HL-60 (cell line): ENCODE results near the gene TPM1.
A peak's percentile ranks its signal among the peaks of the same experiment; 100 is the strongest.

ENCODE experiments used
- DNase-seq, 2 experiments: peaks; one replicate each; pipeline ENCODE4 v3.0.0-alpha.2; 2010 to 2020; ENCODE audit warnings: low read depth in 1 of 2, low spot score in 1 of 2
- H3K27ac ChIP-seq: fragments of 250-450 bp; sonication (Bioruptor Pico); replicated peaks from 2 replicates; pipeline ENCODE4 v1.5.1; 2020; ENCODE audit warnings: mild to moderate bottlenecking, moderate library complexity
- H3K27me3 ChIP-seq: fragments of 250-450 bp; sonication (Bioruptor Pico); 2 replicates; pipeline ENCODE4 v1.5.1; 2021; ENCODE audit warnings: mild to moderate bottlenecking, moderate library complexity; ENCODE audit not compliant: insufficient read depth, poor library complexity, severe bottlenecking
- H3K4me3 ChIP-seq: replicated peaks from 2 replicates; pipeline ENCODE4 v1.5.1; 2011; ENCODE audit warnings: mild to moderate bottlenecking, control low read depth, low read length; ENCODE audit not compliant: insufficient read depth
- CTCF ChIP-seq: IDR thresholded peaks from one replicate; pipeline ENCODE4 v1.5.1; 2011; ENCODE audit warnings: low read length, control low read depth, inconsistent platforms; ENCODE audit not compliant: insufficient read depth
- GABPA ChIP-seq: IDR thresholded peaks from 2 replicates; pipeline ENCODE4 v1.6.1; 2012; ENCODE audit warnings: low read depth
- POLR2AphosphoS5 ChIP-seq: IDR thresholded peaks from 2 replicates; pipeline ENCODE4 v1.6.1; 2012; ENCODE audit warnings: low read depth
- SPI1 ChIP-seq: IDR thresholded peaks from 2 replicates; pipeline ENCODE4 v1.6.1; 2012; ENCODE audit warnings: low read depth, mild to moderate bottlenecking, borderline replicate concordance
- TF ChIP-seq, protein P1 (sequence below): IDR thresholded peaks from 2 replicates; pipeline ENCODE4 v1.6.1; 2012; ENCODE audit warnings: low read depth; ENCODE audit not compliant: insufficient replicate concordance

The TPM1 gene

DNA sequence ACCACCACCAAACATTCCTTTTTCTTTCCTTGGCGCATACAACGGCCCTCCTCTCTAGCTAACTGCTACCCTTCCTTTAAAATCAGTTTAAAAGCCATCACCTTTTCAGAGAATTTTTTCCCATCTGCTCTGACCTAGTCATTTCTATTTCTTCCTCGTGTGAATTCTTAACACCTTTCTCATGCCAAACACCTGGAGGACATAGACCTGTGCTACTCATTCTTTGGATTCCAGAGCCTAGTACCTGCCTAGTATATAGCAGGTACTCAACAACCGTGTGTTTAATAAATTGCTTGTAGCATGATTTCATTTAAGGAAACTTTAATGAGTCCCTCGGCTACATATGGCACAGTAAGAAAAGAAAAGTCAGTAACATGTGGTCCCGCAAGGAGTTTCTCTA, 2.0 kb upstream of the TPM1 start:
- H3K27me3 ChIP-seq = peaks cover 51% of the 10 kb centered on the region

GRCh38 chr15:63040954-63041353, 1.6 kb upstream of the TPM1 start:
- TF ChIP-seq POLR2AphosphoS5 (no peak), SPI1 (no peak), GABPA (no peak), CTCF (no peak)
- TF ChIP-seq, protein P1, sequence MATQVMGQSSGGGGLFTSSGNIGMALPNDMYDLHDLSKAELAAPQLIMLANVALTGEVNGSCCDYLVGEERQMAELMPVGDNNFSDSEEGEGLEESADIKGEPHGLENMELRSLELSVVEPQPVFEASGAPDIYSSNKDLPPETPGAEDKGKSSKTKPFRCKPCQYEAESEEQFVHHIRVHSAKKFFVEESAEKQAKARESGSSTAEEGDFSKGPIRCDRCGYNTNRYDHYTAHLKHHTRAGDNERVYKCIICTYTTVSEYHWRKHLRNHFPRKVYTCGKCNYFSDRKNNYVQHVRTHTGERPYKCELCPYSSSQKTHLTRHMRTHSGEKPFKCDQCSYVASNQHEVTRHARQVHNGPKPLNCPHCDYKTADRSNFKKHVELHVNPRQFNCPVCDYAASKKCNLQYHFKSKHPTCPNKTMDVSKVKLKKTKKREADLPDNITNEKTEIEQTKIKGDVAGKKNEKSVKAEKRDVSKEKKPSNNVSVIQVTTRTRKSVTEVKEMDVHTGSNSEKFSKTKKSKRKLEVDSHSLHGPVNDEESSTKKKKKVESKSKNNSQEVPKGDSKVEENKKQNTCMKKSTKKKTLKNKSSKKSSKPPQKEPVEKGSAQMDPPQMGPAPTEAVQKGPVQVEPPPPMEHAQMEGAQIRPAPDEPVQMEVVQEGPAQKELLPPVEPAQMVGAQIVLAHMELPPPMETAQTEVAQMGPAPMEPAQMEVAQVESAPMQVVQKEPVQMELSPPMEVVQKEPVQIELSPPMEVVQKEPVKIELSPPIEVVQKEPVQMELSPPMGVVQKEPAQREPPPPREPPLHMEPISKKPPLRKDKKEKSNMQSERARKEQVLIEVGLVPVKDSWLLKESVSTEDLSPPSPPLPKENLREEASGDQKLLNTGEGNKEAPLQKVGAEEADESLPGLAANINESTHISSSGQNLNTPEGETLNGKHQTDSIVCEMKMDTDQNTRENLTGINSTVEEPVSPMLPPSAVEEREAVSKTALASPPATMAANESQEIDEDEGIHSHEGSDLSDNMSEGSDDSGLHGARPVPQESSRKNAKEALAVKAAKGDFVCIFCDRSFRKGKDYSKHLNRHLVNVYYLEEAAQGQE = no peak
- Histone ChIP-seq H3K4me3 (no peak overlapping the region), H3K27me3 (peaks cover 50% of the 10 kb centered on the region), H3K27ac (no peak overlapping the region)
- no peak for DNase-seq

More for the DNA sequence above, 2.0 kb upstream of the TPM1 start:
- DNase-seq = no peak
- Histone ChIP-seq H3K4me3 (no peak overlapping the region), H3K27ac (no peak overlapping the region)
- TF ChIP-seq SPI1 = no peak
- no peak for TF ChIP-seq POLR2AphosphoS5
- no peak for TF ChIP-seq CTCF

DNA sequence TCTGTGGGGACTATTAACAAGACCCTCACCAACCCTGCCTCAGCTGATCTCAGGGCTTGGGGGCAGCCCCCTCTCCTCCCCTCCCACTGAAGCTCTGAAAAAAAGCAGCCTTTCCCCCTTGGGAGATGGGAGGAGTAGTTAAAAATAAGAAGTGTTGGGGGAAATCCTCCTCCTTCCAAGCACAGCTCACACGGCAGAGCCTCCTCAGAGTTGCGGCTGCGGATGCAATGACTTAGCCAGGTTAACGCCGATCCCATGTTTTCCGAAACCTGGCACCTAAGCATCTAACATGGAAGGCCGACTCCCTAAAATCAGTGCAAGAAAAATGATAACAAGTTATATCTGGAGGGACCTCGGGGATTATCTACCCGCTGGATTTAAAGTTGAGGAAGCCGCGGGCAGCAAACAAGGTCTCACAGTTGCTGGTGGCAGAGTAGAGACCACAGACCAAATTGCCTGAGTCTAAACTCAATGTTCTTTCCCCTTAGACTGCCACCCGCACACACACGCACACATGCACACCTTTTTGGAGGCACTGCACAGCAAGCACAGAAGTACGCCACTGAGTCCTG, 1.1 kb upstream of the TPM1 start:
- TF ChIP-seq, protein P1 = no peak
- no peak for TF ChIP-seq POLR2AphosphoS5
- TF ChIP-seq GABPA = no peak
- no peak for TF ChIP-seq SPI1
- no peak for TF ChIP-seq CTCF
- H3K27ac ChIP-seq = no peak overlapping the region
- H3K27me3 ChIP-seq = peaks cover 54% of the 10 kb centered on the region
- DNase-seq = no peak
- no peak overlapping the region for H3K4me3 ChIP-seq

- no peak for TF ChIP-seq POLR2AphosphoS5
- TF ChIP-seq SPI1 = no peak
- no peak for TF ChIP-seq CTCF
- TF ChIP-seq, protein P1 = no peak
- TF ChIP-seq GABPA = no peak
- peak overlapping the region; percentile 19; the same call in 1 of the 2 replicates for H3K4me3 ChIP-seq
- H3K27me3 ChIP-seq = peaks cover 59% of the 10 kb centered on the region
- DNase-seq = no peak
- H3K27ac ChIP-seq = no peak overlapping the region
Measured at GRCh38 chr15:63042877-63043334, 359 bp downstream of the TPM1 start.
